Activated T-cell treated with anti-CD3 and anti-CD28 coated beads for 1 hour (primary cell): Measurements from ENCODE around the gene IL1F10.
"Not testable (repeated sequence)": the region's sequence is repeated elsewhere in the genome, so short reads cannot be mapped to it uniquely, and the experiment has no call there.

Experiments used
- DNase-seq: peaks from one replicate; pipeline ENCODE4 v3.0.0-alpha.2; 2020; ENCODE audit warnings: low read depth

Gene IL1F10

DNA sequence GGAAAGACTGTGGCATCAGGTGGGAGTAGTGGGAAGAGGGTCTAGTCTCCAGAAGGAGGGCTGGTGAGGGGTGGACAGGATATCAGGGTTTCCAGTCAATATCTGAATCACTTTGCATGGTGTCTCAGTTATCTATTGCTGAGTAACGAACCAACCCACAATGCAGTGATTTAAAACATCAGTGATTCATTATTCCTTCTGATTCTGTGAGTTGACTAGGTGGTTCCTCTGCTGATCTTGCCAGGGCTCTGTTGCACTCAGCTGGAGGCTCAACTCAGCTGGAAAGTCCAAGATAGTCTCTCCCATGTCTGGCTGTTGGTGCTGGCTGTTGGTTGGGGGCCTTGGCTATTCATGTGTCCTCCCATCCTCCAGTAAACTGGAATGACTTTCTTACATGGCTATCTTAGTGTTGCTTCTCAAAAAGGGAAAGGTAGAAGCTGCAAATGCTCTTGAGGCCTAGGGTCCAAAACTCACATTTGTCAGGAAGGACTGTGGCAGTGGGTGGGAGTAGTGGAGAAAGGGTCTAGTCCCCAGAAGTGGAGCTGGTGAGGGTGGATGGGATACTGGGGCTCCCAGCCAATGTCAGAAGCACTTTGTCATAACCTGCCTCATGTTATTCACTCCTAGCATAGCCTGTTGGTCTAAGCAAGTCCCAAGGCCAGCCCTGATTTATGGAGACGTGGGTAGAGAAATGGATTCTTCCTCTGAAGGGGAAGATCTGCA lies 13.9 kb downstream of the IL1F10 start:
- DNase-seq = no peak

DNA sequence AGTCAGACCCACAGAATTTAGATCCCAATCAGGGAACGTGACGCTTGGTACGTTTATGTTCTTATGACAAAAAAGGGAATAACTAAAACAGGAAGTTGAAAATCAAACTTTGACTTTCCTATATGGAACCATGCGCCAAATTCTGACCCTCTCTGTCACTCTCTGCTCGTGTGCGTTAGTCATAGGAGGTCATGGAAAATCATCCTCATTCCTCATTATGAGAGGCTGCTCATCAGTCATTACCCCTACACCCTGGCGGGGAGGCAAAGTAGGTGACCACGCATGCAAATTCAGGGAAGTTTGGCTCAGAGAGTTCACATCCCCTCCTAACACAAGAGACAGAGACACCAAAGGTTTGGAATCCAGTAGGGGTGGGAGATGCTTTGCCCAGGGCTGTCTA lies 15.5 kb downstream of the IL1F10 start:
- no peak for DNase-seq

DNA sequence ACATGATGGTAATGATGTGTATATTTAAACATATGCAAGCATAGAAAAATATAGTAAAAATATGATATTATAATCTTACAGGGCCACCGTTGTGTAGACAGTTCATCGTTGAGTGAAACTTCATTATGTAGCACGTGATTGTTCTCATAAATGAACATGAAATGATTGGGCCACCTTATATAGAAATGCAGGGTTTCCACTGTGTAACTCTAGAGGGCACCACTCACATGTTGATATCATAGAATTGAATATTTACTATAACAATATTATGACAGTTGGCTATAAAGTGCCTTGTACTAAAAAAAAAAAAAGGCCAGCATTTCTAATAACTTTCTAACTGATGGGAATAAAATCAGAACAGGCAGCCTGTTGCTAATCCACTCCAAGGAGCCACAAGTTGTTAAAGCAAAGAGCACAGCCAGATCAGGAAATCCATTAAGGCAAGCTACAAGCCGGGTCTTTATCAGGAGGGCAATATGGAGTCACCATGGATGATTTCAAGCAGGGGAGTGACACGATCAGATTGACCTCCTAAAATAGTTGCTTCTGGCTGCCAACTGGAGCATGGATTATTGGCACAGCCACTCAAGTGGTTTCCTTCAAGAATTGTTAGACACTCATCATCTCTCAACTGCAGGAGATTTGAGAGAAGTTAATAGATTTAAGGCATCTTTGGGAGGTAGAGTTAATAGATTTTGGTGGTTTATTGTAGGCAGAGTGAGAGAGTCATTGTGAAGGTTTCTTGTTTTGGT lies 16.7 kb downstream of the IL1F10 start:
- DNase-seq = no peak

DNA sequence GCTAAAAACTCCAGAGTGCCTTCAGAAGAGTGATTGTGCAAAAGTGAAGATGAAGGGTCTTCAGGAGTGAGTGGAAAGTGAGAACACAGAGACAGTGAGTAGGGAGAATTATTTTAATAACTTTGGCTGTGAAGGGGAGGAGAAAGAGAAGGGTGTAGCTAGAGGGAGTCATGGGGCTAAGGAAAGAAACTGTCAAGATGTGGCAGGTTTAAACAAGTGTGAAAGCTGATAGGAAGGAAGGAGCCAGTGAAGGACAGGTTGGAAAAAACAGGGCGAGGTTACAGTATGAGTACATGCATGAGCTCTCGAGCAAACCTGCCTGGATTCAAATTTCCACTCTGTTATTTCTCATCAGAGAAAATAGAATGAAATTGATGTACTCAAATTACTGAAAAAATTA lies 17.8 kb downstream of the IL1F10 start:
- DNase-seq = no peak

DNA sequence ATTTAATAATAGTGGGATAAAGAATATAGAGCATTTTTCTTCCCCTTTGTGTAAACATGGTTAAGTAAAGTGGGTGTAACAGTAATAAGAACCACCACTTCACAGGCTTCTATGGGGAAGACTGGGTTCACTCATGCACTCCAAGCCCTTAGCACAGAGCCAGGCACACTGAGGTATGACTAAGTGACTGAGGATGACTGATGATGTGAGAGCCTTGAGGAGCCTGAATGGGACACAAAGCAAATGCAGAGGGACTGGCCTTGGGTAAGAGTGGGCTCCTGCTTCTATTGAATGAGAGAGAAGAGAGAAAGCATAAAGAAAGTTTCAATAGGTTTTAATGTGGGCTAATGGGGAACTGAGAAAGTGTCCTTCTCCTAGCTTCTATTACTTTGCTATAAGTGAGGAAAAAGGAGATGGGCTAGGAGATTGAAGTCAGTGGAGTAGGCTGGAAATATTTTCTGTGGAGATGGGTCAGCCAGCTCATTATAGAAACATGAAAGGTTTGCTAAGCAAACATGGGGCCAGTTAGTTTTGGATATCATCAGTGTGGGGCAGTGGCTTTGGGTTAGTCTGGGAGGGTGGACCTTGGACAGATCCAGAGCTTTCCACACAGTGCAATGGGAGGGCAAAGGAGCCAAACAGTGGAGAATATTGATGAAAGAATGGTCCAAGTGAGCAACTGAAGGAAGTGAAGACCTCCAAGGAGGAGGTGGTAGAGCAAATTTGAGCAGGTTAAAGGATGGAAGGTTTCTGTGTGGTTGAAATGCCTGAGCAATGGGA lies 20.6 kb downstream of the IL1F10 start:
- DNase-seq = no peak

DNA sequence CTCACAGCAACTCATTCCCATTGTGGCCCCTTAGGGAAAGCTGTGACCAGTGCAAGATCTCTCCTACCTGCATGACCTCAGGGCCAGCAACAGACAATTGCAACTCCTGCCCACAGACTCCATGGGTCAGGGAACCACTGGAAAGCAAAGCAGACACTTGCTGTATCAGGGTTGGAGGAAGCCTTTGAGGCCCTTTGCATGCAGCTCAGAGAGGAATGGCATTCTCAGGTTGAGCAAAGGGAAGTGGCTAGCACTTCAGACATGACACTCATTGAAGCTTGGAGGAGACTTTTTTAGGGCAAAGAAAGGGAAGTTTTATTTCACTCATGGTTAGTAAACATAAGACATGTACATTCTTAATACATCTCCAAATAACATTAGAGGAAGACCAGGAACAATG lies 22.1 kb downstream of the IL1F10 start:
- DNase-seq = no peak

DNA sequence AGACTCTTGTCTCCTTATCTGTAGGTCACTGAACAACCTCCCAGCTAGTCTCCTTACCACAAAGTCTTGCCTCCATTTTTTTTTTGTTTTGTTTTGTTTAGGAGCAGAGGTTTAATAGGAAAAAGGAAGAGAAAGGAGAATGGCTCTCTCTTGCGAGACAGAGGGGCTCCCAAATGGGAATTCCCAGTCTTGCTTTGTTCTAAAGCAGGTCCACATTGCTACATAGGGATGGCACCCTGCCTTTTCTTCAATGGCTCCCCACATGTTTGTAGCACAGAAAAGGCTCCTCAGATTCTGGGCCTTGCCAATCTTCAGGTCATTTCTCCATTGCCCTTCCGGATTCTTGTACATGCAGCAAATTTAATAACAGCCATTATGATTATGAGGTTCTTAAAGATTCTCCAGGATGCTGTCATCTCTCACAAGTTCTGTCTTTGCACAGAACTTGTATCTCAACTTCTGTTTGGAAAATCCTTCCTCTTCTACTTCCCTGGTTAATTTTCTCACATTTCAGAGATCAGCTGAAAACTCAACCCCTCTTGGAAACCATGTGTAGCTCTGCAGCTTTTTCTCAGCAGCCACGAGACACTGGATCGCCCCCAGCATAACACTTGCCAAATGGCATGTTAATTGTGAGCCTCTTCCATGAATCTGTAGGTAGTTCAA lies 23.6 kb downstream of the IL1F10 start:
- no peak for DNase-seq

DNA sequence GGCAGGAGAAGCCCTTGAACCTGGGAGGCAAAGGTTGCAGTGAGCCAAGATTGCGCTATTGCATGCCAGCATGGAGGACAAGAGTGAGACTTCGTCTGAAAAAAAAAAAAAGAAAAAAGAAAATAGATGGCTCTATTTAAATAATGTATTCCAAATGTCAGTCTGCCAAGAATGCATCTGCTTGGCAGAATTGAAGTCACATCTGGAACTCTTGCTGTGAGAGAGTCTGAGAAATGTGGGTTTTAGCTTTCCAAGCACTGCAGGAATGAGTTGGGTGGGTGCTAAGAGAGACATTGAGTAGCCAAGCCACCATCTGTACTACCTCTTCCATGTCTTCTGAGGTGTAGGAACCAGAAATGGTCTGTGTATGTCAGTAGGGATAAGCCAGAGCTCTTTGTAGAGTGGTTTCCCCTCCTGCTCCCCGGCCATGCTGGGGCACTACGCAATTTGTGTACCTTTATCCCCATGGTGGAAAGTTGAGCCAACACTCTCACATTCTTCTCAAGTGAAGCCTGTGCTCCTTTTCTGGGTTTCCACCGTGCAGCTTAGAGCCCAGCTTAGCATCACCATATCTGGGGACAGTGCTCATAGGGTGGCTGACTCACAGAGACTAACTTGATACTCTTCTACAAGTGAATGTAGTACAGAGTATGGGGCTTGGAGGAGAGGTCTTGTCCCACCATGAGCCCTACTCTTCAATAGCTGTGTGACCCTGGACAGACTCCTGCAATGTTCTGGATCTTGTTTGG lies 25.3 kb downstream of the IL1F10 start:
- no peak for DNase-seq

DNA sequence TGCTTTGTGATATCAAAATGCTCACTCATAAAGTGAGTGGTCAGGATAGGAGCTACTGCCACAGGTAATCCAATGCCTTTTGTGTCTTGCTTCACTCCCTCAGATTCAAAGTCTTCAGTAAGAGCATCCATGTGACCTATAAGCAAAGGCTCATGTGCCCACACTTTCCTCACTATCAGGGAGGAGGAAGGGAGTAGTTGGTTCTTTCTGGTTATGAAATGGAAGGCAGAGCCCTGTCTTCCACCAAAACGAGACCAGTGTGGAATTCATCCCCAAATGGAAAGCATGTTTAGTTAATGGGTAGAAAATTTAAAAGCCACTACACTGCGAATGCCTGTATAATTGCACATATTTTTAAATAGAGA lies 25.8 kb downstream of the IL1F10 start:
- no peak for DNase-seq

DNA sequence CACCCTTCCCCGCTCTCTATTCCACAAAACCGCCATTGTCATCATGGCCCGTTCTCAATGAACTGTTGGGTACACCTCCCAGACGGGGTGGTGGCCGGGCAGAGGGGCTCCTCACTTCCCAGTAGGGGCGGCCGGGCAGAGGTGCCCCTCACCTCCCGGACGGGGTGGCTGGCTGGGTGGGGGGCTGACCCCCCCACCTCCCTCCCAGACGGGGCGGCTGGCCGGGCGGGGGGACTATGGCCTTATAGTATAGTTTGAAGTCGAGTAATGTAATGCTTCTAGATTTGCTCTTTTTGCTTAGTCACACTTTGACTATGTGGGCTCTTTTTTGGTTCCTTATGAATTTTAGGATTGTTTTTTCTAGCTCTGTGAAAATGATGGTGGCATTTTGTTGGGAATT lies 28.5 kb downstream of the IL1F10 start:
- DNase-seq = not testable (repeated sequence)

DNA sequence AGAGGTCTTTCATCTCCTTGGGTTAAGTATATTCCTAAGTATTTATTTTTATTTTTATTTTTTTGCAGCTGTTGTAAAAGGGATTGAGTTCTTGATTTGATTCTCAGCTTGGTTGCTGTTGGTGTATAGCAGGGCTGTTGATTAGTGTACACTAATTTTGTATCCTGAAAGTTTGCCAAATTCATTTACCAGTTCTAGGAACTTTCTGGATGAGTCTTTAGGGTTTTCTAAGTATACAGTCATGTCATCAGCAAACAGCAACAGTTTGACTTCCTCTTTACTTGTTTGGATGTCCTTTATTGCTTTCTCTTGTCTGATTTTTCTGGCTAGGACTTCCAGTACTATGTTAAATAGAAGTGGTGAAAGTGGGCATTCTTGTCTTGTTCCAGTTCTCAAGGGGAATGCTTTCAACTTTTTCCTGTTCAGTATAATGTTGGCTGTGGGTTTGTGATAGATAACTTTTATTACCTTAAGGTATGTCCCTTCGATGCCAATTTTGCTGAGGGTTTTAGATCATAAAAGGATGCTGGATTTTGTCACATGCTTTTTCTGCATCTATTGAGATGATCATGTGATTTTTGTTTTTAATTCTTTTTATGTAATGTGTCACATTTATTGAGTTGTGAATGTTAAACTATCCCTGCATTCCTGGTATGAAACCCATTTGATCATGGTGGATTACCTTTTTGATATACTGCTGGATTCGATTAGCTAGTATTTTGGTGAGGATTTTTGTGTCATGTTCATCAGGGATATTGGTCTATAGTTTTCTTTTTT lies 29.3 kb downstream of the IL1F10 start:
- DNase-seq = not testable (repeated sequence)

DNA sequence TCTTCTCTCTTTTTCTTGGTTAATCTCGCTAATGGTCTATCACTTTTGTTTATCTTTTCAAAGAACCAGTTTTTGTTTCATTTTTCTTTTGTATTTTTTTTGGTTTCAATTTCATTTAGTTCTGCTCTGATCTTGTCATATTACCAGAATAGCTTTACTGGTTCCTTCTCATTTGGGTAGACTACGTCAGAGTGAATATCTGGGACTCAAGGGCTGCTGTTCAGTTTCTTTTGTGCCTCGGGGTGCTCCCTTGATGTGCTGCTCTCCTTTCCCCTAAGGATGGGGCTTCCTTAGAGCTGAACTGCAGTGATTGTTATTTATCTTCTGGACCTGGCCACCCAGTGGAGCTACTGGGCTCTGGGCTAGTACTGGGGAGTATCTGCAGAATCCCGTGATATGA lies 30.3 kb downstream of the IL1F10 start:
- no peak for DNase-seq

DNA sequence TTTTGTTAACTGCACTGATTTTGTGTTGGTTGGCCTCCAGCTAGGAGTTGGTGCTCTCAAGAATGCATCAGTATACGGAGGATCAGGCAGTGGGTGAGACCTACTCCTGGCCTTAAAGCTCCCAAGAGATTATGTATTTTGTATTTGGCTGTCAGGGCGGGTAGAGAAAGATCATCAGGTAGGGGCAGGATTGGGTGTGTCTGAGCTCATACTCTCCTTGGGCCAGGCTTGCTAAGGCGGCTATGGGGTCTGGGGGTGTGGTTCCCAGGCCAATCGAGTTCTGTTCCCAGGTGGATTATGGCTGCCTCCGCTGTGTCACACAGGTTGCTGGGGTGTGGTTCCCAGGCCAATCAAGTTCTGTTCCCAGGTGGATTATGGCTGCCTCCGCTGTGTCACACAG lies 30.8 kb downstream of the IL1F10 start:
- no peak for DNase-seq

DNA sequence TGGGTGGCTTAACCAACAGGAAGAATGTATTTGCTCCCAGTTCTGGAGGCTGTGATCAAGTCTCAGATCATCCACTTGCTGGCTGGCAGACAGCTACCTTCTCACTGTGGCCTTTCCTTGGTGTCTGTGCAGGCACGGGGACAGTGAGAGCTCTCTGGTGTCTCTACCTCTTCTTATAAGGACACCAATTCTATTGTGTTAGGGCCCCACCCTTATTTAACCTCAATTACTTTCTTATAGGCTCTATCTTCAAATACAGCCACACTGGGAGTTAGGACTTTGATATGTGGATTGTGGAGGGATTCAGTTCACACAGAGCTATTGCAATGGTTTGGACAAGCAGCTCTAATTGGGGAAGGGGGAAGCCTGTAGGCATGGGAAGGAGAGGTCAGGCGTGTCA lies 34.4 kb downstream of the IL1F10 start:
- no peak for DNase-seq

DNA sequence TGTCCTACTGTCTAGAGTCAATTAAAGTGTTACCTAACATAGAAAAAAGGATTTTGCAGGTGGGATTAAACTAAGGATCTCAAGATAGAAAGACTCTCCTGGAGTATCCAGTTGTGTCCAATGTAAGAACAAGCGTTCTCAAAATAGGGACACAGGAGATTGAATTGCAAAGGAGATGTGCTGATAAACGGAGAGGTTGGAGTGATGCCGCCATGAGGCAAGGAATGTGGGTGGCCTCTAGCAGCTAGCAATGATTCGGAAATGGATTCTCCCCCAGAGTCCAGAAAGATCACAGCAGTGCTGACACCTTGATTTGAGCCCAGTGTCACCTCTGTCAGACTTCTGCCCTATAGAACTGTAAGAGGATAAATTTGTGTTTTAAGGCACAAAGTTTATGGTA lies 35.5 kb downstream of the IL1F10 start:
- no peak for DNase-seq

DNA sequence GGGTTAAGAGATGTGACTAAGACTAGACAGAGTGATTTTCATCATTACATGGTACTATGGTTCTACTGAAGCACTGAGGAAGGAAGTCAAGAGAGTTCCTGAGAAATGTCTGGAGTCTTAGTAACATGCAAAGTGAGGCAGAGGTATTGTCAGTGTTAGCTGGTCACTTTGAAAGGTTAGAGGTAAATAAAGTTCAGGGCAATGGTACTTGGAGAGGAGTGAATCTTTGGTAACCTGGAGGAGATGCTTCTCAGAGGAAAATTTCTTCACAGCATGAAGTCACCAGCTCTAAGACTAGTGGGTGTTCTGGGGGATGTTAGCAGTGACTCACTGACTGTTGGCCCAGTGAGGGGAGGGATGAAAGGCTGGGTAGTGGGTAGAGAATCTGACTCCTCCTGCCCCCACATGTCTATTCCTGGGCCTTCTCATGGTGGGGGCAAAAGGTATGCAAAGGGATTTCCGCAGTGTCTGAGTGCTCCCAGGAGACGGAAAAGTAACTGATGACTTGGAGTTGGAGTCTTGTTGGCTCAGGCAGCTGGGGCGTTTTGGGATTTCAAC lies 36.4 kb downstream of the IL1F10 start:
- no peak for DNase-seq

DNA sequence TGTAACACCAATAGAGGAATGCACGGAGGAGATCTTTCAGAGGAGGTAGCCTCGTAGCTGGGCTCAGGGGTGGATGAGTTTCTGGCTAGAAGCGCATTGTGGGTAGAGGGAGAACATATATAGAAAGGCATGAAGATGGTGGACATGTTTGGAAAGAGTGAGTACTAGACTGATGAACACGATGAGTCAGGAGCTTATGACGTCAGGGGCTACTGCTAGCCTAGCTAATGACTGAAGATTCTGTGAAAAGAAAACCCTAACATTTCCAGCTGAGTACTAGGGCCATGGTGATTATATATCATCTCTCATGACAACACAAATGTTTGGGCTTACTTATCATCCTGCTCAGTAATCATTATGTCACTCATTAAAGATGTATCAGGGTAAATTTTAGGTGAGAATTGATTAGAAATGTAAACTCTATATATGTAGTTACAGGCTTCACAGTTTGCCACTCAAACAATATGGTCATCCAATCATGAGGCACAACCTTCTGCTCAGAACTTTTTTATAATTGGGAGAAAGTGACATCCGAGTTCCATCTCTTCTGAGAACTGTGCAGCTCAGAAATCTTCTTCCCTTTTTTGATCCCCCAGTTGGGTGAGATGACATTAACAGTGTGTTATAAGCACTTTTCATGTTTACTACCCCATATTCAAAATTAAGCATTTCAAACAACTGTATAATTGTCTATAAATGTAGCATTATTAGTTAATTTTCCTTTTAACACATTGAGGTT lies 37.4 kb downstream of the IL1F10 start:
- DNase-seq = no peak

DNA sequence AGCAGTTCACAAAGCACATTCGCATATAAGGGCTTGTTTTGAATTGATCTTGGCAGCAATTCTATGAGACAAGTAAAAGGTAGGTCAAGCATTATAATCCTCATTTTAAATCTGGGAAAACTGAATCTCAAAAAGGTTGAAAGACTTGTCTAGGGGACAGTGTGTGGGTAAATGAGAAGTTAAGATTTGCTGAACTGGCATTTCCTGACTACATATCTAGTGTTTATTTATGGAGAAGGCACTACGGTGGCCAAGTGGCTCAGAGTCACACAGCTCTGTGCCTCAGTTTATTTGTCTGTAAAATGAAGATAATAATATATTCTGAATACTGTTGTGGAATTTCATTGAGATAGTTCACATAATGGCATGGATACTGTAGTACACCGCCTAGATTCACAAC lies 43.4 kb downstream of the IL1F10 start:
- no peak for DNase-seq

DNA sequence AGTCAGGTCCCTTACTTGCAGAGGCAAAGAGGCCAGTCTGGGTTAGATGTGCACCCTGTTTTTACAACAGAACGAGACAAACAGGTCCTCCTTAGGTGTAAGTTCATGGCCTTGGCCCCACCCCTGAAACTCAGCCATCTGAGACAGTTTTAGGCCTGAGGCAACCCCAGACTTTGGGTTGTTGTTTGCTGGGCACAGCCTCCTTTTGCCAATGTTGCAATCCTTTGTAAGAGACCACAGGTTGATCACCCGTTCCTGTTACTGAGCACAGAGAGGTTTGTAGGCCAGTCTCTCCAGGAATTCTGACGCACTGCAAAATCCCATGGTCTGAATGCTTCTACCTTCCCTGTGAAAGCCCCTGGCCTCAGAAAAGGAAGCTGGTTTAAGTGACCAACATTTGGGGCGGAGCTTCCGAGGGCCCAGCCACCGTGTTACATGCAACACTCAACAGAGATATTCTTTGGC lies 44.1 kb downstream of the IL1F10 start:
- no peak for DNase-seq

DNA sequence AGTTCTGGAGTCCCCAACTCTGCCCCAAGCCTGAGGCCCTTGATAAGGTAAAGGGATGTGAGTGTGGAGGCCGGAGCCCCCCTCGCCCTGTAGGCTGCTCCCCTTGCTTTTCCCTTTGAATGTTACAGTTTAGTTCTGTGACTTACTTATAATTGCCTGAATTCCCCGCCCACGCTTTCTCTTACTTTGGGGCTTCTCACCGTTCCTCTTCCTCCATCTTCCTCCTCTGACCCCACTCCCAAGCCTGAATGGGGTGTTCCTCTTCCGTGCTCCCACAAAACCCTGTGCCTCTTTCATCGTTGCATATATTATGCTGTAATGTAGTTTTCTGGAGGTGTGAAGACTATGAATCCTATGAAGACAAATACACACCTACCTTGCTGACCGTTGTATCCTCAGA lies 44.7 kb downstream of the IL1F10 start:
- DNase-seq = no peak
